Activated naive CD4-positive, alpha-beta T cell treated with anti-CD3 and anti-CD28 coated beads, Interleukin-2, amount 50 U/mL, for 72 hours (primary cell): ENCODE results near the gene APH1B. TPM values are rescaled to one million over a fixed set of nuclear protein-coding genes. Genes with fewer than 3 reads are reported as not detected.

Experiments used
- ATAC-seq, 2 donors: fragments of 150-1000 bp; cut with Tn5 transposase; 2 replicates each; pipeline ENCODE4 v1.10.0; 2021; ENCODE audit warnings: mild to moderate bottlenecking in 2 of 2, moderate library complexity in 2 of 2
- DNase-seq, 2 donors: peaks; one replicate each; pipeline ENCODE4 v3.0.0; 2021 to 2022; ENCODE audit warnings: low spot score in 2 of 2
- H3K27ac Mint-ChIP-seq, 2 donors: one replicate each; pipeline ENCODE4 v1.8.0; 2022; ENCODE audit warnings: mild to moderate bottlenecking in 2 of 2, mixed read lengths in 2 of 2
- H3K36me3 Mint-ChIP-seq, 2 donors: one replicate each; pipeline ENCODE4 v1.8.0; 2022; ENCODE audit warnings: mixed read lengths in 2 of 2
- H3K9me3 Mint-ChIP-seq, 2 donors: one replicate each; pipeline ENCODE4 v1.8.0; 2022; ENCODE audit warnings: mixed read lengths in 2 of 2
- total RNA-seq, 2 donors: library from RNA; stranded (reverse); gene quantifications; one replicate each; pipeline ENCODE4 v1.2.3, GENCODE V29; 2022

Gene APH1B
- total RNA-seq, 2 donors from 2014 or later: 2.6 to 14.7 TPM

DNA sequence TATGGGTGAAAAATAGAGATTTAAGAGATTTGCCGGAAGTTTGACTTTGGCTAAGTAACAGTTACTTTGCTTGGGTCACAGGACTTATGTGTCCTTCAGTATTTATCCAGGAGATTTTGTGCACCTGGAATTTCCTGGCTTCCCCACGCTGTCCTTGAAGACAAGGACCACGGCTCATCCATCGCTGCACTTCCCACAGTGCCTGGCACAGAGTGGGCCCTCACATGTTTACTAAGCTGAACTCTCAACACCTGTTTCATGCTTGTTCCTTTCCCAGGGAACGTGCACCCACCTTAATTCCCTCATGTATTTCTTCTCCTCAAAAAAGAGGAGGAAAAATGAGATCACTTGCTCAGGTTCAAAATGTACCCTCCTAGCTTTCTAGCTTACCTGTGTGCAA, 72.2 kb downstream of the APH1B start:
- Mint-ChIP-seq H3K36me3 (no peaks in the 10 kb centered on the region), H3K9me3 (no peaks in the 10 kb centered on the region), H3K27ac (no peak overlapping the region)
- no peak for ATAC-seq
- no peak for DNase-seq

DNA sequence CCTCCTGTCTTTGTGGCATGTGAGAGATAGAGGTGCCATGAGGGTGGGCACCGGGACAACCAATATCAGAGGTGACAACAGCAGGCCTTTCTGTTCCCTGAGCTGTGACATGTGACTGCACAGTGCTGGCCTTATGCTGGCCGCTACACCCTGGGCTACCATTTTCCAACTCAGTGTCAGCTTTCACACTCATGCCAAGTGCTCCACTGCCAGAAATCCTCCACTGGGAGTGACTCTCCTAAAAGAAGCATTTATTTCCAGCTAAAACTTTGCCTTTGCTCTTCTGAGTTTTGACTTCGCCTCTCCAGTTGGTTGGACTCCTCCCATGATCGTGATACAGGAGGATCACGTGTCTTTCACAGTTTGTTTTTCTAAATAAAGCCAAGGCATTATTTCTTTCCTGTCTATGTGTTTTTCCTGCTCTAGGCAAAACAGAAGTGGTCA, 72.8 kb downstream of the APH1B start:
- ATAC-seq (no peak), DNase-seq (no peak)
- Mint-ChIP-seq H3K27ac (no peak overlapping the region), H3K9me3 (no peaks in the 10 kb centered on the region), H3K36me3 (no peaks in the 10 kb centered on the region)

DNA sequence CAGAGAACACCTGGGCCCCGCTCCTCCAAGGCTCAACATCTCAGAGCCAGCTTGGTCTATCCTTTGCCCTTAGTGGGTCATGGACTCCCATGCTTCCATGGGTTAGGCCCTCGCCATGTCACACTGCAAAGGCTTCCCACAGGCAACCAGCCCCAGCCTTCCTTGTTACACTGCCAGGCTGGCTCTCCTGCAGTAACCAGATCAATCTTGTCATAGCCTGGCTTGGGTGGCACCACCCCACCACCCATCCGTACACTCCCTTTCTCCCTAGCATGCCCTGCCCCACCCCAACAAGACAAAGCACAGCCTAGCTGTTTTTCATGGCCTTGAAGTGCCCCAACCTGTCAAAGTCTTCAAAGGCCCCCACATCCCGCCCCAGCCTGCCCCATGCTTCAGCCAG, 73.8 kb downstream of the APH1B start:
- ATAC-seq (no peak), DNase-seq (no peak)
- Mint-ChIP-seq H3K9me3 (no peaks in the 10 kb centered on the region), H3K36me3 (no peaks in the 10 kb centered on the region), H3K27ac (peak overlapping the region in 1 of 2 donors; percentile 46)

DNA sequence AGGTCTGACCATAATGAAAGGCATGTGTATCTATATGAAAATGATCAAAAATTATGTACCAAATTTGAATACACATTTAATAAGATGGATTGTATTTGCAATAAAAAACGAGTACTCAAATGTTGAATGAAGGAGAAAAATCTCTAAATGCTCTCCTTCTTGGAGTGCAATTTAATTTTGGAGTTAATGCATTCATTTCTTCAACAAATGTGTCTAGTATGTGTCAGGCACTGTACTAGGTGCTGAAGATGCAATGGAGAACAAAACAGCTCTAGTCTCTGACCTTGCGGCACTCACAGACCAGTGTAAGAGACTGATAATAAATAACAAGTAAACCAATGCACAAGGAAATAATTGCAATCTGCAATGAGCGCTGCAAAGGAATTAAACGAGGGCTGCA, 75.4 kb downstream of the APH1B start:
- Mint-ChIP-seq H3K9me3 (no peaks in the 10 kb centered on the region), H3K36me3 (no peaks in the 10 kb centered on the region), H3K27ac (no peak overlapping the region)
- ATAC-seq (no peak), DNase-seq (no peak)

DNA sequence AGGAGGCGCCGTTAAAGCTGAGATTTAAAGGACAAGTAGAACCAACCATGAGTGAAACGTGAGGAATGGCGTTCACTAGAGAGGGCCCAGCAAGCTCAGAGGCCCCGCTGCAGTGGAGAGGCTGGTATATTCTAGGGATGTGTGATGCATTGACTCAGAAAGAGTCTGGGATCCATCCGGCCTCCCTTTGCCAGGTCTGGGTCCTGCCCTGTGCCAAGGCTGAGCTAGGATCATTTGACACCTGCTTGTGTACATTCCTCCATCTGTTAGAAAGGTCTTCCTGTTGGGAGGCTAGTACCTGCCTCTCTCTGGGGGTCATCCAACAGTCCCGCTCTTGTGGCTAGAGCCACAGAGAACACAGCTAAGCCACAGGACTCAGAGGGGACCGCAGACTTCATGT, 75.9 kb downstream of the APH1B start:
- Mint-ChIP-seq H3K9me3 (no peaks in the 10 kb centered on the region), H3K36me3 (no peaks in the 10 kb centered on the region), H3K27ac (no peak overlapping the region)
- no peak for DNase-seq
- ATAC-seq: no peak

DNA sequence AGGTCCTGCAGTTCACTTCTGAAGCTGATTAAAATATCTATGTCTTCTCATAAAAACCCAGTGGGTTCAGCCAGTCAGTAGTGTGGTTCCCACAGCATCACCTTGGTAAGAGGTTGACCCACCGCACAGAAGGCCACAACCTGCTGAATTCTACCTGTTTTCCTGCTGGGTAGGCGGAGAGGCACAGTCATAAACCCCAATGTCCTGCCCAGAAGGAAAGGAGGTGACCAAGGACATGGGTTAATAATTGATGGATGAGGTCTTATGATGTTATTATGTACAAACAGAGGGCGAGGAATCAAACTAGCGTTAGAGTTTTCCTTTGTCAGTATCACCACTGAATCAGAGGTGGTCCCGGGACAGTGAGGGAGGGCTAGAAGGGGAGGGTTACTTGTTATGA, 76.5 kb downstream of the APH1B start:
- Mint-ChIP-seq H3K9me3 (no peaks in the 10 kb centered on the region), H3K36me3 (no peaks in the 10 kb centered on the region), H3K27ac (peak overlapping the region in 1 of 2 donors; percentile 58)
- no peak for DNase-seq
- ATAC-seq: no peak

DNA sequence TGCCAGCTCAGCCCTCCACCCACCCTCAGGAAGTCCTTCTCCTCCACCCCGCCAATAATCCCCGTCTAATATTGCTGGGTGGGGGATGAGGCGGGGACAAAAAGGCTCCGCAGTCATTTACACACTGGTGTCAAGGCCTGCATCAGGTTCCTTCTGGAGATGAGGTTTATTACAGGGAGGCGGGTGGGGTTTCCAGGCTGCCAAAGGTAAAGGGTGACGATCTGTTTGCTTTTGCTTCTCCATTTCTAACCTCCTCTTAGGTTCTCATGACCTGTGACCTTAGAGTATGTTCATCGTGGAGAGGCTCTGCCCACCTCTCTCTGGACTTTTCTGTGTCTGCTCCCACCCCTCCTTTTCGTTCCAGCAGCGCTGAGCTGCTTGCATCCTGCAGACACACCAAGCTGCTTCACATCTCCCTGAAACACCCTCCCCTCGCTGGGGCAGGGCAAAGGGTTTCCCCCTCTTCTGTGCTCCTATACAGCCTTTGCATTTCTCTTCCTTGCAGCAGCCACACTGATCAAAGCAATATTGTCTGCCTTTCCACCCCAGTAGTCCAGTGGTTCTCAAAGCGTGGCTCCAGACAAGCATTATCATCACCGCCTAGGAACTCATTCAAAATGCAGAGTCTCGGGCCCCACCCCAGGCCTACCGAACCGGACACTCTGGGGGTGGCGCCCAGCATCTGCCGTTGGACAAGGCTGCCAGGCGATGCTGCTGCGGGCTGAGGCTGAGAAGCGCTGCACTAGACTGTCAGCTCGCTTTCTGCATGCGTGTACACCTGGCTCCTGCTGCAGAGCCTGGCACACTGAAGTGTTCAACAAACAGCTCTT, 77.6 kb downstream of the APH1B start:
- ATAC-seq (no peak), DNase-seq (no peak)
- Mint-ChIP-seq H3K9me3 (no peaks in the 10 kb centered on the region), H3K36me3 (no peaks in the 10 kb centered on the region), H3K27ac (peak overlapping the region in 1 of 2 donors; percentile 28)

DNA sequence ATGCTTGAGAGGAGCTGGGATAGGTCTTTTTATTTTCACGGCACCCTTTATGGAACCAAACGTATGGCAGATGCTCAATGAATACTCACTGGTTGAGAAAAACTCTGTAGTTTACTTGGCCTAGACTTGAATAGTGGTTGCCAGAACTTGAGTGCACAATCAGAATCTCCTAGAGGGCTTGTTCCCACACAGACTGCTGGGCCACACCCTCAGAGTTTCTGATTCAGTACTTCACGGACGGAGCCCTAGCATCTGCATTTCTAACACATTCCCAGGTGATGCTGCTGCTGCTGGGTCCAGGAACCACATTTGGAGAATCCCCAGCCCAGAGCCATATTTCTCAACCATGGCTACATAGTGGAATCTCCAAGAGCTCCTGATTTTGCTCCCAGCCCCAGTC, 79.7 kb downstream of the APH1B start:
- no peak for DNase-seq
- Mint-ChIP-seq H3K27ac (no peak overlapping the region), H3K36me3 (no peaks in the 10 kb centered on the region), H3K9me3 (no peaks in the 10 kb centered on the region)
- ATAC-seq: no peak

DNA sequence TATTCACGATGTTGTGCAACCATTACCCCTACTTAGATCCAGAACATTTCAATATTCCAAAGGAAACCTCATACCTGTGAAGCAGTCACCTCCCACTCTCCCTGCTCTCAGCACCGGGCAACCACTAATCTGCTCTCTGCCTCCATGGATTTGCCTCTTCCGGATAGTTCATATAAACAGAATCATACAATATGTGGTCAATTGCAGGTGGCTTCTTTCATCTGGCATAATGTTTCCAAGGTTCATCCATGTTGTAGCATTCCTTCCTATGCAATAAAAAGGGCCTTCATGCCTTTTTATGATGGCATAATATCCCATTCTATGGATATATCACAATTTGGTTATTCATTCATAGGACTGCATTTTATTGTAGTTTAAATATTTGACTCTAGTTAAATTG, 80.3 kb downstream of the APH1B start:
- ATAC-seq (no peak), DNase-seq (no peak)
- H3K9me3 Mint-ChIP-seq: no peaks in the 10 kb centered on the region
- H3K27ac Mint-ChIP-seq: no peak overlapping the region
- no peaks in the 10 kb centered on the region for H3K36me3 Mint-ChIP-seq

DNA sequence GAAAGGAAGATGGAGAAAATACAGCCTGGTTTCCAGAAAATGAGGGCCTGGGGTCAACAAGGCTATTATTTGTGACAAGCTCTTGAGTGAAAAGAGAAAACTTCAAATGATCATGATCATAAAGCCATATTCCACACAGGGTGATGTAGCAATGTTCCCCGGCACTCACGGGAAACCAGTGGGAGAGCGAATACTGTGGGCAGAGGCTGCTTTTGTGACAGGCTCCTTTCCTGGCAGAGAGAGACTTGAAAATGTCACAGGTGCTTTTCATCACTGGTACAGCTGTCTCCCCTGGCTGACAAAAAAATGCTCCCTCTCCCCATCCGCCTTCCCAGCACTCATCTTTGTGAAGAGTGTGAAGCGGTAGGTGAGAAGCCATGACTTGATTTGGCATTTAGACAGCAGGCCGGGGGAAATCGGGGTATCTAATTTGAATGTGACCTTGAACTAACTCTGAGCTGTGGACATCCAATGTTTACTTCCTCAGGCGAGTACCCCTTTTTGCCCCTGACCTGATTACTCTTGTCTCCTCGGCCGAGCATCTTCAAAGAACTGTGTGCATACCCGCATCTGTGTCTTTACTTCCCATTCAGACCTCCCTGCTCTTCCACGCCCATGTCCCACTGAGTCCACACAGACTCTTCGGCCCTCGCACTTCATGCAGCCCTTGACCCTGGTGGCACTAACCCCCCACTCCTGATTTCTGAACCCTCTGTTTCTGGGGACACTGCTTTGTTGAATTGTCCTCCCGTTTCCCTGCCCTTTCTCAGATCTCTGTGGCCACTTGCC, 81.0 kb downstream of the APH1B start:
- H3K36me3 Mint-ChIP-seq: no peaks in the 10 kb centered on the region
- DNase-seq: no peak
- H3K9me3 Mint-ChIP-seq: no peaks in the 10 kb centered on the region
- no peak overlapping the region for H3K27ac Mint-ChIP-seq
- ATAC-seq: no peak

Other genes with a start within 250 kb of the APH1B start
- gene TPM1, start 234.9 kb upstream of the APH1B start, total RNA-seq: 1 to 10 TPM; 6.5 to 8.6 TPM
- gene LACTB, start 155.7 kb upstream of the APH1B start, total RNA-seq: 10 to 100 TPM; 21.6 to 23.2 TPM
- gene RPS27L, start 120.1 kb upstream of the APH1B start, total RNA-seq: 100 to 1,000 TPM; 155 to 223 TPM
- gene RAB8B, start 88.0 kb upstream of the APH1B start, total RNA-seq: 100 to 1,000 TPM; 106 to 157 TPM
- under 1 TPM in 1 of 2 donors, not detected in 1; 0.95 TPM for gene CA12, start 104.2 kb downstream of the APH1B start, total RNA-seq
- 10 to 100 TPM; 71.4 to 81.4 TPM for gene USP3, start 227.0 kb downstream of the APH1B start, total RNA-seq